Stomach (tissue), 9 donors: ENCODE data around the gene BDH1. TPM values are rescaled to one million over a fixed set of nuclear protein-coding genes. Genes with fewer than 3 reads are reported as not detected.

Experiments used
- DNase-seq, 2 donors: peaks; one replicate each; pipeline versions ENCODE4 v3.0.0 to v3.0.0-alpha.2; 2013 to 2019
- H3K27ac ChIP-seq, 5 donors: fragments of 200-600 bp in 4 of 5; sonication (generic) in 4 of 5; one replicate each; pipeline ENCODE4 v1.5.1; 2013 to 2019; ENCODE audit warnings: mild to moderate bottlenecking in 1 of 5, moderate library complexity in 1 of 5
- H3K27me3 ChIP-seq, 3 donors: fragments of 200-600 bp; sonication (generic); one replicate each; pipeline ENCODE4 v1.5.1; 2017 to 2019; ENCODE audit warnings: mixed run types in 1 of 3
- H3K36me3 ChIP-seq, 4 donors: fragments of 200-600 bp; sonication (generic); 1 replicate in 3 of 4; 2 replicates in 1 of 4; pipeline ENCODE4 v1.5.1; 2016 to 2019
- H3K4me1 ChIP-seq, 4 donors: fragments of 200-600 bp; sonication (generic); one replicate each; pipeline ENCODE4 v1.5.1; 2016 to 2019
- H3K4me3 ChIP-seq, 4 donors: fragments of 200-600 bp; sonication (generic) in 3 of 4; one replicate each; pipeline ENCODE4 v1.5.1; 2016 to 2019; ENCODE audit warnings: mild to moderate bottlenecking in 1 of 4
- H3K9me3 ChIP-seq, 4 donors: fragments of 200-600 bp; sonication (generic); one replicate each; pipeline ENCODE4 v1.5.1; 2016 to 2019
- CTCF ChIP-seq, 7 experiments: fragments of 450-650 bp in 4 of 7; fragments of 200-600 bp in 3 of 7; sonication (generic) in 3 of 7; IDR thresholded peaks; one replicate each; pipeline ENCODE4 v1.5.1; 2016 to 2019; ENCODE audit warnings: antibody characterized with exemption in 7 of 7, control low read depth in 2 of 7, mild to moderate bottlenecking in 1 of 7
- EP300 ChIP-seq: sonication (generic); formaldehyde crosslinking; IDR thresholded peaks from one replicate; pipeline ENCODE4 v1.6.1; 2017; ENCODE audit warnings: antibody characterized with exemption
- POLR2A ChIP-seq, 4 donors: fragments of 450-650 bp; IDR thresholded peaks; one replicate each; pipeline ENCODE4 v1.6.1; 2016; ENCODE audit warnings: antibody characterized with exemption in 4 of 4, control low read depth in 2 of 4, mild to moderate bottlenecking in 1 of 4, moderate library complexity in 1 of 4
- POLR2AphosphoS5 ChIP-seq, 3 donors: sonication (generic); formaldehyde crosslinking; IDR thresholded peaks; one replicate each; pipeline ENCODE4 v1.6.1; 2016; ENCODE audit warnings: antibody characterized with exemption in 3 of 3
- WGBS, 5 donors: extraction: QIAGEN DNeasy Blood & Tissue Kit in 3 of 5; methylation state at CpG; one replicate each; pipeline versions ENCODE4 v1.1.5 to v1.1.7; 2013 to 2018; 5-methylcytosine and 5-hydroxymethylcytosine counted together
- intact Hi-C: fragments of 100-400 bp; cut with DNase I; formaldehyde crosslinking; loops from one replicate; pipeline ENCODE4 v1.15.1; 2023; ENCODE audit warnings: low total_unique reads
- polyA plus RNA-seq, 3 donors: library from polyadenylated mRNA; stranded (reverse); fragments of 200-250 nt; gene quantifications; one replicate each; pipeline ENCODE4 v1.2.3, GENCODE V29; 2013
- total RNA-seq, 5 donors: library from RNA; depleted of rRNA; stranded (reverse); fragments of >200 nt; gene quantifications; one replicate each; pipeline versions ENCODE4 v1.1.0 to v1.2.3, GENCODE V29; 2014 to 2016
- donor health status: healthy with polysubstance abuse.
- donor health status: Bipolar disorder and iron deficiency.
- donor health status: healthy.

BDH1 gene
- total and polyA plus RNA-seq, 8 donors: 3.5 to 128 (median 20.6) TPM

DNA sequence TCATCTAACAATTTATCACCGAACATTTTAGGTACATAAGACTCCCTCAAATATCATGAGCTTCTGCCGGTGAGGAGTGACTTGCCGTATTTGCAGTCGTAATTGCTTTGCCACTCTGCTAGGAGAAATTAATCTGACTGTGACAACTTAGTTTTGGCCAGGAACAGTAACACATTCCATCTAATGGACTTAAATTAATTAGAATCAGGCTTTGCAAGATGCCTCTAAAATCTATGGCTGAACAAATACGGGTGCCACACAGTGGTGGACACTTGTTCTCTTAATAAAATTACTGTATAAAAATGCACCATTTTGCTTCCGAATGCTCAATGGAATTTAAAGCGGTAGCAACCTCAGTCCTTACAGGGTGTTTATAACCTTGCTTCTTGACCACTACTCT lies 27.6 kb upstream of the BDH1 start:
- no peaks in the 10 kb centered on the region for H3K27me3 ChIP-seq
- H3K36me3 ChIP-seq: no peaks in the 10 kb centered on the region
- no peak for DNase-seq
- no peaks in the 10 kb centered on the region for H3K4me1 ChIP-seq
- no peak for TF ChIP-seq EP300
- TF ChIP-seq POLR2A (IDR thresholded peaks at IDR 0.05): no peak
- TF ChIP-seq POLR2AphosphoS5 (IDR thresholded peaks at IDR 0.05): no peak
- TF ChIP-seq CTCF (IDR thresholded peaks at IDR 0.05): no peak
- H3K4me3 ChIP-seq: no peak overlapping the region
- no peaks in the 10 kb centered on the region for H3K9me3 ChIP-seq
- 86 to 92% (median 89%) methylated on average over 7 of the region's 7 CpGs for WGBS, 5 donors
- no peak overlapping the region for H3K27ac ChIP-seq
- intact Hi-C loops: no loop called here

DNA sequence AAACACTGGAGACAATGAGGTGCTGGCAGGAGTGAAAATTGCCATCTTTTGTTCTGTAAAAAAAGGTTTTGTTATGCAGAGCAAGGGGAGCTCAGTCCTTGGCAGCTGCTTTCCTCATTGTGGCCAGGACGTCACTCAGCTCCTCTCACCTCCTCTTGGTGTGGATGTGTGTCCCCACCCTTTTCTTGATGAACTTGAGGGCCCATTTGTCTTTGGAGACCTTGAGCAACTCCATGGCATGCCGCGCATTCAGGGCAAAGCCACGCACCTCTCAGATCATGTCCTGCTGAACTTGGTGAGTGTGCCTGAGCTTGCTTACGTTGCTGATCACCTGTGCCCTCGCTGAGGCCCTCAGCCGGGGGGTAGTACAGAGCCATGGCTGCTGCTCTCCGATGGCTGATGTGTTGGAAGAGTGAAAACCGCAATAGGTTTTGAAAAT lies 24.5 kb upstream of the BDH1 start:
- H3K4me1 ChIP-seq: no peaks in the 10 kb centered on the region
- no peak overlapping the region for H3K27ac ChIP-seq
- intact Hi-C loops: no loop called here
- no peak overlapping the region for H3K4me3 ChIP-seq
- no peak for DNase-seq
- WGBS, 5 donors: 74 to 85% (median 76%) methylated on average over 9 of the region's 9 CpGs
- no peaks in the 10 kb centered on the region for H3K9me3 ChIP-seq
- peaks cover 0 to 8% (median 0%) of the 10 kb centered on the region in 4 donors for H3K36me3 ChIP-seq
- TF ChIP-seq CTCF (IDR thresholded peaks at IDR 0.05) (no peak), POLR2A (IDR thresholded peaks at IDR 0.05) (no peak), EP300 (no peak), POLR2AphosphoS5 (IDR thresholded peaks at IDR 0.05) (no peak)
- no peaks in the 10 kb centered on the region for H3K27me3 ChIP-seq

- no peak for TF ChIP-seq POLR2A (IDR thresholded peaks at IDR 0.05)
- no peak for TF ChIP-seq POLR2AphosphoS5 (IDR thresholded peaks at IDR 0.05)
- no peak for TF ChIP-seq EP300
- no peak for TF ChIP-seq CTCF (IDR thresholded peaks at IDR 0.05)
- no peak for DNase-seq
- no peaks in the 10 kb centered on the region for H3K4me1 ChIP-seq
- H3K4me3 ChIP-seq: no peak overlapping the region
- H3K36me3 ChIP-seq: peaks cover 0 to 8% (median 0%) of the 10 kb centered on the region in 4 donors
- no peak overlapping the region for H3K27ac ChIP-seq
- intact Hi-C loops: no loop called here
- no peaks in the 10 kb centered on the region for H3K27me3 ChIP-seq
- H3K9me3 ChIP-seq: no peaks in the 10 kb centered on the region
- WGBS, 5 donors: 82 to 91% (median 87%) methylated on average over 6 of the region's 6 CpGs
Observed at GRCh38 chr3:197578376-197578775, 22.6 kb upstream of the BDH1 start.

- no peak for DNase-seq
- Histone ChIP-seq H3K27me3 (no peaks in the 10 kb centered on the region), H3K36me3 (peaks cover 0 to 8% (median 0%) of the 10 kb centered on the region in 4 donors), H3K27ac (no peak overlapping the region), H3K4me3 (no peak overlapping the region), H3K4me1 (no peaks in the 10 kb centered on the region), H3K9me3 (no peaks in the 10 kb centered on the region)
- intact Hi-C loops: no loop called here
- TF ChIP-seq POLR2A (IDR thresholded peaks at IDR 0.05): no peak
- TF ChIP-seq EP300: no peak
- TF ChIP-seq CTCF (IDR thresholded peaks at IDR 0.05): no peak
- 85 to 94% (median 88%) methylated on average over 12 to 13 of the region's 13 CpGs for WGBS, 5 donors
Observed at GRCh38 chr3:197577366-197578074, 21.8 kb upstream of the BDH1 start.
